ENCODE measurements around the gene ZNF608.

ZNF608 gene

GRCh38 chr5:124729720-124730359 is 16.6 kb downstream of the ZNF608 start:
- no peak overlapping the region for H3K4me3 ChIP-seq (ENCODE audit: low read depth, low read length)
- no peak for TF ChIP-seq CTCF (IDR thresholded peaks at IDR 0.05; ENCODE audit: low read depth, low read length)

GRCh38 chr5:124728968-124729332 is 17.5 kb downstream of the ZNF608 start:
- H3K4me3 ChIP-seq (ENCODE audit: low read depth, low read length): no peak overlapping the region
- no peak for TF ChIP-seq CTCF (IDR thresholded peaks at IDR 0.05; ENCODE audit: low read depth, low read length)

- no peak overlapping the region for H3K4me3 ChIP-seq (ENCODE audit: low read depth, low read length)
- TF ChIP-seq CTCF (IDR thresholded peaks at IDR 0.05; ENCODE audit: low read depth, low read length): no peak
These were observed 18.0 kb downstream of the ZNF608 start for GRCh38 chr5:124728331-124728967.

- H3K4me3 ChIP-seq (ENCODE audit: low read depth, low read length): no peak overlapping the region
- no peak for TF ChIP-seq CTCF (IDR thresholded peaks at IDR 0.05; ENCODE audit: low read depth, low read length)
These were observed 19.6 kb downstream of the ZNF608 start for GRCh38 chr5:124726631-124727362.

GRCh38 chr5:124725622-124726258 is 20.7 kb downstream of the ZNF608 start:
- no peak overlapping the region for H3K4me3 ChIP-seq (ENCODE audit: low read depth, low read length)
- TF ChIP-seq CTCF (IDR thresholded peaks at IDR 0.05; ENCODE audit: low read depth, low read length): no peak

- H3K4me3 ChIP-seq (ENCODE audit: low read depth, low read length): no peak overlapping the region
- no peak for TF ChIP-seq CTCF (IDR thresholded peaks at IDR 0.05; ENCODE audit: low read depth, low read length)
These were observed 21.4 kb downstream of the ZNF608 start for GRCh38 chr5:124725040-124725434.

All from WI38 (cell line).